ENCODE measurements around the gene TMEM184A. TPM values are rescaled to one million over a fixed set of nuclear protein-coding genes. Genes with fewer than 3 reads are reported as not detected.

Gene TMEM184A
- total and polyA plus RNA-seq, 4 experiments from 2014 or later: not detected

DNA sequence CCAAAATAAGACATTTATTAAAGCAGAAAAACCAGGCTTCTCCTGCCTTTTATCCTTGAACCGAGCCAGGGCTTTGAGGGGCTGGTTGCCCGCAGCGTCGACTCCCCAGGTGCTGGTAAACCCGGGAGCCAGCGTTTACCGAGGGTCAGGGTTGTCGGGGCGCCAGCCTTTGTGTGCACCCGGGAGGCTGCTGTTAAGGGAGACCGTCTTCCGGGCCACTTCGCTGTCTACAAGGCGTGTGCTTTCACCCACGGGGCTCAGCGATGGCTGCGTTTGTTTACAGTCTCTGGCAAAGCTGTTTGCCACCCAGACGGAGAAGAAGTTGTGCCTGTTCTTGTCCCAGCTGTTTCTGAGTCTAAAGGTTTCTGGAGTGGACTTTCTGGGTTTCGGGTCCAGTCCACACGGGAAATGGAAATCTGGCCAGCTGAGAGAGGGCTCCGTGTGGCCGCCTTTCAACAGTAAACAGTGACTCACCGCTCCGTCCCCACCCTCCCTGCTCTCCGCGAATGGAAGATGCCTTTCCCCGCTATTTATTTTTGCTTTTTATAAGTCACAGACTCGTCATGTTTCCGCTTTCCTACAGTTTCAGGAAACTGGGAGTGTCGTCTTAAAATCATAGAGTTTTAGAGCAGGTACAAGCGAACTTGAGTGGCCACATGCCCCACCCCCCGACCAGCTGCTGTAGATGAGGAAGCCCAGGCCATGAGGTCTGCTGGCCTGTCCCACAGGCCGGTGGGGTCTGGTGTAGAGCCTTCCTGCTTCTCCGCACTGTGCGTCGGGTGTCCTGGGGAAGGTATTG, 23.4 kb downstream of the TMEM184A start:
- Mint-ChIP-seq H3K9me3 (peaks cover 0 to 2% (median 0%) of the 10 kb centered on the region in 8 donors), H3K27ac (peak overlapping the region; percentile 95 to 98 (median 96)), H3K27me3 (no peaks in the 10 kb centered on the region), H3K36me3 (peaks cover 4 to 23% of the 10 kb centered on the region in 2 donors), H3K4me3 (peak overlapping the region; percentile 89 to 94 (median 89)), H3K4me1 (peaks cover 12 to 42% (median 27%) of the 10 kb centered on the region in 4 donors)
- intact Hi-C loops (cut with micrococcal nuclease): loop anchor here (1.0 kb wide), 3 partner anchors 24 to 38 kb away; partner anchors contain the start of genes INTS1, PSMG3 and TMEM184A
- POLR2A ChIA-PET (ENCODE audit: partially characterized antibody): interaction anchor here (1.0 to 3.3 kb wide), 8 partner anchors 12 to 730 kb away, joined by 3 to 18 read pairs (median 5); partner anchors contain the start of genes INTS1, MRM2, NUDT1 and PSMG3
- CTCF ChIA-PET (ENCODE audit: partially characterized antibody): interaction anchor here (1.5 to 1.6 kb wide), 2 partner anchors 23 to 28 kb away, joined by 5 to 9 read pairs; partner anchors contain the start of gene TMEM184A
- Histone ChIP-seq H3K9me3 (ENCODE audit: control insufficient read depth in 1 of 2, low read length in 2 of 2) (no peaks in the 10 kb centered on the region), H3K27ac (ENCODE audit: low read depth, low read length) (peak overlapping the region; percentile 77), H3K4me1 (ENCODE audit: insufficient read depth, low read length) (peaks cover 38% of the 10 kb centered on the region), H3K36me3 (ENCODE audit: insufficient read depth, low read length) (no peaks in the 10 kb centered on the region), H3K27me3 (ENCODE audit: insufficient read depth, low read length) (no peaks in the 10 kb centered on the region), H3K4me3 (ENCODE audit: low read length in 2 of 2) (peak overlapping the region; percentile 42 to 74)
- peak; percentile 51 to 85 (median 57) for DNase-seq

DNA sequence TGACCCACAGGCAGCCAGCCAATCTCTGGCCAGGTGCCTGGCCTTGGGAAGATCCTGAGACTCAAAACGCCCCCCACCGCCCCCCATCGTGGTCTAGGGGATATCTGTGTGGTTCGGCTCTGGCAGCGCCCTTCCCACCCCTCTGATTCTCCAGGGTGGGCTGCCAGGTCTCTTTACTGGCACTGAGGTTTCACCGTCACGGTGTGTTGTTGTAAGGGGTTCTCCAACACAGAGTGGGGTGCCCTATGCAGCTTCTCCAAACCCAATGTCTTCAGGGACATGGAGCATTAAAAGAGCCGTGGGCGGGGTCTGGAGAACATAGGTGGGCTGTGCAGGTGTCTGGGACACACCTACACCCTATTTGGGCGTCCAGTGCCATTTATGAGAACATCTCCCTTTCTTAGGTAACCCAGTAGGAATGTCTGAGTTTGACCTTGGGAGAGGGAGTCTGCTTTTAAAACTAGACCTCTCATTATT, 24.0 kb downstream of the TMEM184A start:
- H3K27ac Mint-ChIP-seq: peak overlapping the region; percentile 95 to 98 (median 96)
- peak overlapping the region; percentile 42 to 74 for H3K4me3 ChIP-seq (ENCODE audit: low read length in 2 of 2)
- peaks cover 12 to 42% (median 27%) of the 10 kb centered on the region in 4 donors for H3K4me1 Mint-ChIP-seq
- H3K36me3 ChIP-seq (ENCODE audit: insufficient read depth, low read length): no peaks in the 10 kb centered on the region
- peak in 1 of 5 donors; percentile 62 for DNase-seq
- H3K4me1 ChIP-seq (ENCODE audit: insufficient read depth, low read length): peaks cover 38% of the 10 kb centered on the region
- H3K27me3 Mint-ChIP-seq: no peaks in the 10 kb centered on the region
- H3K4me3 Mint-ChIP-seq: peak overlapping the region; percentile 89 to 94 (median 89)
- no peaks in the 10 kb centered on the region for H3K9me3 ChIP-seq (ENCODE audit: control insufficient read depth in 1 of 2, low read length in 2 of 2)
- H3K27me3 ChIP-seq (ENCODE audit: insufficient read depth, low read length): no peaks in the 10 kb centered on the region
- CTCF ChIA-PET (ENCODE audit: partially characterized antibody): interaction anchor here (1.5 to 1.6 kb wide), 2 partner anchors 24 to 27 kb away, joined by 5 to 9 read pairs; partner anchors contain the start of gene TMEM184A
- POLR2A ChIA-PET (ENCODE audit: partially characterized antibody): interaction anchor here (1.0 to 3.3 kb wide), 7 partner anchors 13 to 730 kb away, joined by 3 to 18 read pairs (median 6); partner anchors contain the start of genes INTS1, MRM2, NUDT1 and PSMG3
- peaks cover 0 to 2% (median 0%) of the 10 kb centered on the region in 8 donors for H3K9me3 Mint-ChIP-seq
- peaks cover 4 to 23% of the 10 kb centered on the region in 2 donors for H3K36me3 Mint-ChIP-seq
- peak overlapping the region; percentile 77 for H3K27ac ChIP-seq (ENCODE audit: low read depth, low read length)
- intact Hi-C loops (cut with micrococcal nuclease): loop anchor here (1.0 kb wide), 4 partner anchors 24 to 73 kb away; partner anchors contain the start of genes INTS1, MICALL2, PSMG3 and TMEM184A

DNA sequence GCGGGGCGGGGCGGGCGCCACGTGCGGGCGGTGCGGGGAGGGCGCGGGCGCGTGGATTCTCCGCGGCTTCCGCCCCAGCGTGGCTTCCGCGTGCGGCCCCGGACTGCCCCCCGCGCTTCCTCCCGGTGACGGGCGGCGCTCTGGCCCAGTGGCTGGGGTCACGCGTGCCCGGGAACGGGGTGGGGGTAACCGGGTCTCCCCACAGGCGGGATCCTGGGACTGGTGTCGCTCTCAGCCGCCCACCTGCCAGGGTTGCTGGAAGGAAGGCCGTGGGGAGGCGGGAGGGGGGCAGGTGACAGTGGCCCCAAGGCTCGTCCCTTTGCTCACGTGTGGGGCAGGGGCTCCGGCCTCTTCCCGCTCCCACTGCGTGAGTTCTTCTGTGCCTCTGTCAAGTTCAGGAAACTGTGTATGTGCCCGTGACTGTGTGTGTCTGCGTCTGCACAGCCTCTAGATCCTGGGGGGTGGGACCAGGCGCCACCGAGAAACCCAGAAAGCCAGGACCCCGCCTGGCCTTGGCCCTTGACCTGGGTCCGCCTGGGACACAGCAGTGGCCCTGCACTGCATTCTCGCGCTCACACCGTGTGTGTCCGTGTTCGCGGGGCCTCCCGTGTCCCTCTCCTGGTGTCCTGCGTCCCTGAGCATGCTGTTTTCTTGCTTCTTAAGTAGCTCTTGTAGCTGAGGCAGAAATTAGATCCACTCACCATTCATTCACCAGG, 24.6 kb downstream of the TMEM184A start:
- Mint-ChIP-seq H3K27ac (peak overlapping the region; percentile 95 to 98 (median 96)), H3K4me1 (peaks cover 11 to 39% (median 26%) of the 10 kb centered on the region in 4 donors), H3K27me3 (peaks cover 2 to 5% of the 10 kb centered on the region in 2 donors), H3K4me3 (peak overlapping the region; percentile 89 to 94 (median 89)), H3K9me3 (peaks cover 0 to 2% (median 0%) of the 10 kb centered on the region in 8 donors), H3K36me3 (peaks cover 3 to 20% of the 10 kb centered on the region in 2 donors)
- peaks cover 2% of the 10 kb centered on the region for H3K27me3 ChIP-seq (ENCODE audit: insufficient read depth, low read length)
- peak overlapping the region; percentile 77 for H3K27ac ChIP-seq (ENCODE audit: low read depth, low read length)
- intact Hi-C loops (cut with micrococcal nuclease): loop anchor here (1.0 kb wide), 1 partner anchor 72 kb away; the partner anchor contains the start of gene MICALL2
- DNase-seq: peak; percentile 49 to 73 (median 56)
- H3K4me1 ChIP-seq (ENCODE audit: insufficient read depth, low read length): peaks cover 35% of the 10 kb centered on the region
- no peaks in the 10 kb centered on the region for H3K9me3 ChIP-seq (ENCODE audit: control insufficient read depth in 1 of 2, low read length in 2 of 2)
- H3K36me3 ChIP-seq (ENCODE audit: insufficient read depth, low read length): no peaks in the 10 kb centered on the region
- ChIA-PET CTCF (ENCODE audit: partially characterized antibody) (interaction anchor here (1.6 kb wide), 1 partner anchor 27 kb away, joined by 5 read pairs; no protein-coding TSS in a partner anchor), POLR2A (ENCODE audit: partially characterized antibody) (interaction anchor here (1.3 to 3.3 kb wide), 5 partner anchors 14 to 39 kb away, joined by 4 to 18 read pairs (median 6); partner anchors contain the start of genes INTS1 and PSMG3)
- H3K4me3 ChIP-seq (ENCODE audit: low read length in 2 of 2): peak overlapping the region; percentile 42 to 74

DNA sequence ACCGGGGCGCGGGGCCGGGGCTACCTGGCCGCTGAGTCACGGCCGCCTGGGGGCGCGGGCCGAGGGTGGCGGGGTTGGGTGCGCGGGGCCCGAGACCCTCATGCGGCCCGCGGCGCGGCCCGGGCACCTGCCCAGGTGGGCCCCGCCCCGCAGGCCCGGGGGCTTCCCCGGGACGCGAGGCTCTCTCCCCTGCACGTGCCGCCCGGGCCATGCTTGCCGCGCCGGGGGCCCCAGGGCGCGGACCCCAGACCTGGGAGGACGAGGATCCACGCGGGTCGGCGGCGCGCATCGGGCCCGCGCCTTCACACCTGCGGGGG, 25.1 kb downstream of the TMEM184A start:
- ChIA-PET POLR2A (ENCODE audit: partially characterized antibody) (no interaction called here), CTCF (ENCODE audit: partially characterized antibody) (no interaction called here)
- H3K4me1 ChIP-seq (ENCODE audit: insufficient read depth, low read length): peaks cover 32% of the 10 kb centered on the region
- no peaks in the 10 kb centered on the region for H3K36me3 ChIP-seq (ENCODE audit: insufficient read depth, low read length)
- DNase-seq: peak in 3 of 5 donors; percentile 57 to 66 (median 58)
- H3K36me3 Mint-ChIP-seq: peaks cover 0 to 17% of the 10 kb centered on the region in 2 donors
- H3K27me3 ChIP-seq (ENCODE audit: insufficient read depth, low read length): peaks cover 4% of the 10 kb centered on the region
- H3K9me3 ChIP-seq (ENCODE audit: control insufficient read depth in 1 of 2, low read length in 2 of 2): no peaks in the 10 kb centered on the region
- intact Hi-C loops (cut with micrococcal nuclease): loop anchor here (1.0 kb wide), 1 partner anchor 72 kb away; the partner anchor contains the start of gene MICALL2
- H3K4me3 ChIP-seq (ENCODE audit: low read length in 2 of 2): no peak overlapping the region
- peak overlapping the region; percentile 77 for H3K27ac ChIP-seq (ENCODE audit: low read depth, low read length)
- H3K4me3 Mint-ChIP-seq: no peak overlapping the region
- peaks cover 2 to 5% of the 10 kb centered on the region in 2 donors for H3K27me3 Mint-ChIP-seq
- no peak overlapping the region for H3K27ac Mint-ChIP-seq
- H3K9me3 Mint-ChIP-seq: peaks cover 0 to 2% (median 0%) of the 10 kb centered on the region in 8 donors
- peaks cover 9 to 36% (median 26%) of the 10 kb centered on the region in 4 donors for H3K4me1 Mint-ChIP-seq

DNA sequence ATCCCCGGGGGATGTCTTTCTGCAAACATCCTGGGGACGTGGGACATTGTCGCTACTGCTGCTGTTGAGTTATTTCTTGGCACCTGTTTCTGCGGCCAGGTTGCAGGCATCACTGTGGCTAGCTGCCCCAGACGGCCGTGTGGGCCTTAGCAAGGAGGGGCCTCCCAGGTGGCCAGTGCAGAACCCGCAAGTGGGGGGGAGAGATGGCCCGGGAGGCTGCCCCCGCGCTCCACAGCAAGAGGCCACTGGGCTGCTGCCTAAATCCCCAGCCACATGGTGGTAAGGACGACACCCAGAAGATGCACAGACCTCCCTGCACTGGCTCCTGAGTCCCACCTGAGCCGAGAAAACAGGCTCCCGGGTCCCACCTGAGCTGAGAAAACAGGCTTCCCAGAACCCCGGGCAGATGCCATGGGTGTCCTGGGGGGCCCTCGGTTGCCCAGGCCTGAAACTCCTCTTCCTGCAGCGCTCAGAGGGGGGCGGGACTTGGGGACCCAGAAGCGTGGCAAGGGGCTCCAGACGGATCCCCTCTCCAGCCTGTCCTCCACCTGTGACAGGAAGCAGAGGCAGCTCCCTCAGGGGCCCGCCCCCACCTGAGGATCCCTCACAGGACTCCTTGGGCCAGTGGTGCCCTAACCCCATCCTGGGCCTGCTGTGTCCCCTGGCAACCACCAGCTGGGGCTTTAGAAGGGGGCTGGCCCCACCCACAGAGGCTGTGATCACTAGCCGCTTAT, 26.5 kb downstream of the TMEM184A start:
- H3K36me3 Mint-ChIP-seq: peaks cover 0 to 17% of the 10 kb centered on the region in 2 donors
- peaks cover 2 to 5% of the 10 kb centered on the region in 2 donors for H3K27me3 Mint-ChIP-seq
- Histone ChIP-seq H3K4me1 (ENCODE audit: insufficient read depth, low read length) (peaks cover 32% of the 10 kb centered on the region), H3K4me3 (ENCODE audit: low read length in 2 of 2) (no peak overlapping the region), H3K9me3 (ENCODE audit: control insufficient read depth in 1 of 2, low read length in 2 of 2) (no peaks in the 10 kb centered on the region), H3K36me3 (ENCODE audit: insufficient read depth, low read length) (no peaks in the 10 kb centered on the region), H3K27ac (ENCODE audit: low read depth, low read length) (no peak overlapping the region), H3K27me3 (ENCODE audit: insufficient read depth, low read length) (peaks cover 4% of the 10 kb centered on the region)
- H3K9me3 Mint-ChIP-seq: peaks cover 0 to 2% (median 0%) of the 10 kb centered on the region in 8 donors
- POLR2A ChIA-PET (ENCODE audit: partially characterized antibody): no interaction called here
- intact Hi-C loops (cut with micrococcal nuclease): no loop called here
- peak overlapping the region; percentile 76 to 91 (median 83) for H3K27ac Mint-ChIP-seq
- CTCF ChIA-PET (ENCODE audit: partially characterized antibody): interaction anchor here (0.8 kb wide), 1 partner anchor 25 kb away, joined by 3 read pairs; no protein-coding TSS in a partner anchor
- peak in 1 of 5 donors; percentile 47 for DNase-seq
- peaks cover 9 to 33% (median 26%) of the 10 kb centered on the region in 4 donors for H3K4me1 Mint-ChIP-seq
- peak overlapping the region; percentile 47 to 77 (median 72) for H3K4me3 Mint-ChIP-seq

DNA sequence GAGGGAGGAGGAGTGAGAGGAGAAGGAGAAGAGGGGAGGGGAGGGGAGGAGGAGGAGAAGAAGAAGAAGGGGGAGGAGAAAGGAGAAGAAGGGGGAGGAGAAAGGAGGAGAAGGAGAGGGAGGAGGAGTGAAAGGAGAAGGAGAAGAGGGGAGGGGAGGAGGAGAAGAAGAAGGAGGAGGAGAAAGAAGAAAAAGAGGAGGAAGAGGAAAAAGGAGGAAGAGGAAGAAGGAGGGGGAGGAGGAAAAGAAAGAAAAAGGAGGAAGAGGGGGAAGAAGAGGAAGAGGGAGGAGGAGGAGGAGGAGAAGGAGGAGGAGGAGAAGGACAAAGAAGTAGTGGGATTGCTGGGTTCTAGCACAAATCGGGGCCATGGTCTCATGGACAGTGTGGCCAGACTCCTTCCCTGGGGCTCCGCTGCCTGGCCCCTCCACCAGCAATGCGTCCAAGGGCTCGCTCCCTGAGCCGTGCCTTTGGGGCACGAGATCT, 29.7 kb downstream of the TMEM184A start:
- Mint-ChIP-seq H3K4me3 (no peak overlapping the region), H3K9me3 (peaks cover 0 to 2% (median 0%) of the 10 kb centered on the region in 8 donors), H3K27me3 (peaks cover 2 to 5% of the 10 kb centered on the region in 2 donors), H3K27ac (peak overlapping the region in 1 of 7 donors; percentile 2), H3K4me1 (peaks cover 0 to 6% (median under 1%) of the 10 kb centered on the region in 4 donors), H3K36me3 (no peaks in the 10 kb centered on the region)
- no peak for DNase-seq
- H3K36me3 ChIP-seq (ENCODE audit: insufficient read depth, low read length): no peaks in the 10 kb centered on the region
- H3K9me3 ChIP-seq (ENCODE audit: control insufficient read depth in 1 of 2, low read length in 2 of 2): no peaks in the 10 kb centered on the region
- H3K4me1 ChIP-seq (ENCODE audit: insufficient read depth, low read length): peaks cover 6% of the 10 kb centered on the region
- peaks cover 4% of the 10 kb centered on the region for H3K27me3 ChIP-seq (ENCODE audit: insufficient read depth, low read length)
- H3K4me3 ChIP-seq (ENCODE audit: low read length in 2 of 2): no peak overlapping the region
- intact Hi-C loops (cut with micrococcal nuclease): no loop called here
- ChIA-PET CTCF (ENCODE audit: partially characterized antibody) (no interaction called here), POLR2A (ENCODE audit: partially characterized antibody) (no interaction called here)
- no peak overlapping the region for H3K27ac ChIP-seq (ENCODE audit: low read depth, low read length)

Data from CD4-positive, alpha-beta memory T cell (primary cell).